Peyer's patch (tissue), 4 donors: ENCODE measurements around the gene MICAL3. TPM values are rescaled to one million over a fixed set of nuclear protein-coding genes. Genes with fewer than 3 reads are reported as not detected.

Experiments used
- DNase-seq, 3 donors: peaks; one replicate each; pipeline ENCODE4 v3.0.0-alpha.2; 2017 to 2019
- H3K27ac ChIP-seq, 4 donors: fragments of 200-600 bp; sonication (generic); one replicate each; pipeline ENCODE4 v1.5.1; 2016 to 2019
- H3K27me3 ChIP-seq, 2 donors: fragments of 200-600 bp; sonication (generic); one replicate each; pipeline ENCODE4 v1.5.1; 2019
- H3K36me3 ChIP-seq, 3 donors: fragments of 200-600 bp; sonication (generic); one replicate each; pipeline ENCODE4 v1.5.1; 2016 to 2019
- H3K4me1 ChIP-seq, 4 donors: fragments of 200-600 bp; sonication (generic); one replicate each; pipeline ENCODE4 v1.5.1; 2016 to 2019
- H3K4me3 ChIP-seq, 4 donors: fragments of 200-600 bp; sonication (generic); 1 replicate in 3 of 4; 2 replicates in 1 of 4; pipeline ENCODE4 v1.5.1; 2016 to 2019; ENCODE audit warnings: mild to moderate bottlenecking in 1 of 4
- H3K9me3 ChIP-seq, 4 donors: fragments of 200-600 bp; sonication (generic); one replicate each; pipeline ENCODE4 v1.5.1; 2016 to 2019; ENCODE audit warnings: mild to moderate bottlenecking in 1 of 4
- CTCF ChIP-seq, 6 experiments: fragments of 450-650 bp in 4 of 6; fragments of 200-600 bp in 2 of 6; sonication (generic) in 1 of 6; IDR thresholded peaks; one replicate each; pipeline ENCODE4 v1.5.1; 2017 to 2019; ENCODE audit warnings: antibody characterized with exemption in 6 of 6, mild to moderate bottlenecking in 3 of 6, moderate library complexity in 1 of 6
- POLR2A ChIP-seq, 2 donors: fragments of 450-650 bp; IDR thresholded peaks; one replicate each; pipeline ENCODE4 v1.5.1; 2017; ENCODE audit warnings: antibody characterized with exemption in 2 of 2, mild to moderate bottlenecking in 2 of 2, moderate library complexity in 2 of 2
- total RNA-seq, 4 donors: library from RNA; depleted of rRNA; stranded (reverse); fragments of >200 nt; gene quantifications; one replicate each; pipeline ENCODE4 v1.1.0, GENCODE V29; 2016

Gene MICAL3
- total RNA-seq, 4 donors from 2014 or later, result 68.5 to 99.1 (median 88.7) TPM

- no peak overlapping the region for H3K4me3 ChIP-seq
- no peaks in the 10 kb centered on the region for H3K9me3 ChIP-seq
- no peak for TF ChIP-seq POLR2A (IDR thresholded peaks at IDR 0.05)
- TF ChIP-seq CTCF (IDR thresholded peaks at IDR 0.05), result no peak
- H3K4me1 ChIP-seq, result no peaks in the 10 kb centered on the region
- no peak overlapping the region for H3K27ac ChIP-seq
- no peak for DNase-seq
- no peaks in the 10 kb centered on the region for H3K36me3 ChIP-seq
- no peaks in the 10 kb centered on the region for H3K27me3 ChIP-seq
Observed at GRCh38 chr22:17966403-17966717, 58.0 kb downstream of the MICAL3 start.

GRCh38 chr22:17965538-17966402 lies 58.6 kb downstream of the MICAL3 start:
- no peaks in the 10 kb centered on the region for H3K36me3 ChIP-seq
- H3K27ac ChIP-seq, result no peak overlapping the region
- no peak for DNase-seq
- H3K27me3 ChIP-seq, result no peaks in the 10 kb centered on the region
- H3K9me3 ChIP-seq, result no peaks in the 10 kb centered on the region
- H3K4me3 ChIP-seq, result no peak overlapping the region
- H3K4me1 ChIP-seq, result no peaks in the 10 kb centered on the region
- no peak for TF ChIP-seq CTCF (IDR thresholded peaks at IDR 0.05)
- no peak for TF ChIP-seq POLR2A (IDR thresholded peaks at IDR 0.05)

GRCh38 chr22:17964643-17965042 lies 59.7 kb downstream of the MICAL3 start:
- H3K27ac ChIP-seq, result peak overlapping the region in 1 of 4 donors; percentile 50
- no peak overlapping the region for H3K4me3 ChIP-seq
- H3K9me3 ChIP-seq, result no peaks in the 10 kb centered on the region
- TF ChIP-seq POLR2A (IDR thresholded peaks at IDR 0.05) (no peak), CTCF (IDR thresholded peaks at IDR 0.05) (no peak)
- no peaks in the 10 kb centered on the region for H3K36me3 ChIP-seq
- no peaks in the 10 kb centered on the region for H3K4me1 ChIP-seq
- DNase-seq, result peak in 1 of 3 donors; percentile 25
- no peaks in the 10 kb centered on the region for H3K27me3 ChIP-seq

- TF ChIP-seq POLR2A (IDR thresholded peaks at IDR 0.05) (no peak), CTCF (IDR thresholded peaks at IDR 0.05) (no peak)
- H3K9me3 ChIP-seq, result no peaks in the 10 kb centered on the region
- DNase-seq, result no peak
- no peak overlapping the region for H3K4me3 ChIP-seq
- H3K36me3 ChIP-seq, result no peaks in the 10 kb centered on the region
- H3K4me1 ChIP-seq, result no peaks in the 10 kb centered on the region
- no peaks in the 10 kb centered on the region for H3K27me3 ChIP-seq
- peak overlapping the region in 1 of 4 donors; percentile 50 for H3K27ac ChIP-seq
Observed at GRCh38 chr22:17964156-17964555, 60.2 kb downstream of the MICAL3 start.

- Histone ChIP-seq H3K36me3 (no peaks in the 10 kb centered on the region), H3K27me3 (no peaks in the 10 kb centered on the region), H3K27ac (no peak overlapping the region), H3K4me1 (no peaks in the 10 kb centered on the region), H3K9me3 (no peaks in the 10 kb centered on the region), H3K4me3 (no peak overlapping the region)
- TF ChIP-seq CTCF (IDR thresholded peaks at IDR 0.05) (no peak), POLR2A (IDR thresholded peaks at IDR 0.05) (no peak)
- DNase-seq, result no peak
Observed at GRCh38 chr22:17963015-17963414, 61.3 kb downstream of the MICAL3 start.
